H1 (cell line): ENCODE data around the gene SMARCA2. TPM values are rescaled to one million over a fixed set of nuclear protein-coding genes. Genes with fewer than 3 reads are reported as not detected.

Source experiments
- CHD7 ChIP-seq: fragments of 300-600 bp; sonication (generic); IDR thresholded peaks from 2 replicates; pipeline ENCODE4 v1.7.1; 2012; ENCODE audit warnings: low read length, moderate library complexity, mild to moderate bottlenecking, inconsistent platforms; ENCODE audit not compliant: insufficient replicate concordance
- E2F6 ChIP-seq: IDR thresholded peaks from 2 replicates; pipeline ENCODE4 v1.6.1; 2012; ENCODE audit warnings: inconsistent platforms
- EGR1 ChIP-seq: IDR thresholded peaks from 2 replicates; pipeline ENCODE4 v1.6.1; 2011; ENCODE audit warnings: low read depth, low read length, borderline replicate concordance
- FOSL1 ChIP-seq: IDR thresholded peaks from 2 replicates; pipeline ENCODE4 v1.6.1; 2011; ENCODE audit warnings: mild to moderate bottlenecking, low read depth, low read length, moderate library complexity; ENCODE audit not compliant: insufficient read depth
- HDAC2 ChIP-seq, 2 experiments: fragments of 300-600 bp in 1 of 2; sonication (generic) in 1 of 2; IDR thresholded peaks; 2 replicates each; pipeline ENCODE4 v1.6.1; 2011 to 2012; ENCODE audit warnings: low read depth in 2 of 2, low read length in 2 of 2, mild to moderate bottlenecking in 2 of 2, moderate library complexity in 2 of 2, borderline replicate concordance in 1 of 2, inconsistent platforms in 1 of 2
- HDAC6 ChIP-seq: IDR thresholded peaks from one replicate; pipeline ENCODE4 v1.7.1; 2012; ENCODE audit warnings: low read depth, mild to moderate bottlenecking, inconsistent platforms, low read length, moderate library complexity
- NANOG ChIP-seq: IDR thresholded peaks from 2 replicates; pipeline ENCODE4 v1.6.1; 2011; ENCODE audit warnings: low read length, low read depth, mild to moderate bottlenecking, inconsistent platforms; ENCODE audit not compliant: insufficient read depth, poor library complexity, severe bottlenecking
- POLR2A ChIP-seq, 2 experiments: IDR thresholded peaks; 1 replicate in 1 of 2; 2 replicates in 1 of 2; pipeline ENCODE4 v1.6.1; 2011; ENCODE audit warnings: low read depth in 2 of 2, low read length in 2 of 2, mild to moderate bottlenecking in 2 of 2; ENCODE audit errors: control extremely low read depth in 1 of 2
- SIX5 ChIP-seq: IDR thresholded peaks from 2 replicates; pipeline ENCODE4 v1.6.1; 2011; ENCODE audit warnings: mild to moderate bottlenecking, low read depth, low read length
- USF2 ChIP-seq: IDR thresholded peaks from 2 replicates; pipeline ENCODE4 v1.6.1; 2011; ENCODE audit warnings: low read length, improper control_type of control experiment
- polyA plus RNA-seq, 7 experiments: library from polyadenylated mRNA; depleted of rRNA in 3 of 7; stranded (reverse) in 5 of 7; unstranded in 2 of 7; fragments of >200 nt in 5 of 7; fragments of 200-250 nt in 2 of 7; gene quantifications; 1 replicate in 5 of 7; 2 replicates in 1 of 7; 4 replicates in 1 of 7; pipeline versions ENCODE4 v1.2.1 to v1.2.3, GENCODE V29; 2011 to 2013; ENCODE audit warnings: missing spikeins in 2 of 7, mixed read lengths in 2 of 7
- total RNA-seq: library from RNA; stranded (reverse); fragmentation: NEBNext Ultra II Directional; extraction: Animal tissue kit (Norgen Biotek cat#: 25700); gene quantifications from 2 replicates; pipeline ENCODE4 v1.2.1, GENCODE V29; 2021

Gene SMARCA2
- total and polyA plus RNA-seq, 2 of the 8 experiments (the other 6 are each of a cell fraction or from before 2014, with no cell fraction given), result 6.3 to 21.7 TPM

- TF ChIP-seq CHD7, result no peak
- no peak for TF ChIP-seq USF2
- TF ChIP-seq HDAC6, result no peak
- no peak for TF ChIP-seq EGR1
- TF ChIP-seq POLR2A (IDR thresholded peaks at IDR 0.05; ENCODE audit: control extremely low read depth in 1 of 2, low read depth in 2 of 2, low read length in 2 of 2), result no peak
- TF ChIP-seq FOSL1, result no peak
- TF ChIP-seq NANOG, result no peak
- no peak for TF ChIP-seq HDAC2 (IDR thresholded peaks at IDR 0.05; ENCODE audit: borderline replicate concordance in 1 of 2, low read depth in 2 of 2, low read length in 2 of 2)
- no peak for TF ChIP-seq E2F6
- TF ChIP-seq SIX5, result no peak
These were observed 28.8 kb upstream of the SMARCA2 start (continued) for GRCh38 chr9:1986341-1986740.
